Tracheal epithelial cell (primary cell): ENCODE results near the gene TOR1B. TPM values are rescaled to one million over a fixed set of nuclear protein-coding genes. Genes with fewer than 3 reads are reported as not detected.

Source experiments
- total RNA-seq: library from RNA; depleted of rRNA; stranded (reverse); fragments of >200 nt; gene quantifications from 2 replicates; pipeline ENCODE4 v1.2.1, GENCODE V29; 2014

The TOR1B gene
- 19.4 and 19.8 TPM in 2 replicates for total RNA-seq

DNA sequence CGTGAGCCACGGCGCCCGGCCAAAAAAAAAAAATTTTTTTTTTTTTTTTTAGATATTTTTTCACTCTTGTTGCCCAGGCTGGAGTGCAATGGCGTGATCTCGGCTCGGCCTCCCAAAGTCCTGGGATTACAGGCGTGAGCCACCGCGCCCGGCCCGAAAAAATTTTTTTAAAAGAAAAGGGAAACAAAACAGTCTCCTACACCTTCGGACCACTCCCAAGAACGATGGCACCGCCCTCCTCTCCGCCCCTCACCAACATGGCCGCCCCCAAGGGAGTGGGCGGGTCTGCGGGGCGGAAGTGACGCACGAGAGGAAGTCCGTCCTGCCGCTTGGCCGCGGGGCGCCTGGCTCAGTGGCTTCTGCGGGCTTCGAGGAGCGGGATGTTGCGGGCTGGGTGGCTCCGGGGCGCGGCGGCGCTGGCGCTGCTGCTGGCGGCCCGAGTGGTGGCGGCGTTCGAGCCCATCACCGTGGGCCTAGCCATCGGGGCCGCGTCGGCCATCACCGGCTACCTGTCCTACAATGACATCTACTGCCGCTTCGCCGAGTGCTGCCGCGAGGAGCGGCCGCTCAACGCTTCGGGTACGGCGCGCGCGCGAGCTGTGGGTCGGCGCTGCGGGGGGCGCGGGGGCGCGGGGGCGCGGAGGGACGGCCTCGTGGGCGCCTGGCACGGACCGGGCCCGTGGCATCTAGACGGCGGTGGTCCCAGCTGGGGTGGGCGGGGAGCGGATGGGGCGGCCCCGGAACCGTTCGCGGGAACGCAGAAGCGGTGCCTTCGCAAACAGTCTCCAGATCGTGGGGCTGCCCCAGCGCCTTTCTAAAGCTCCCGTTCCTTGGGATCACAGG, at the start of gene TOR1B:
TOR1B (plus strand) TSS at position 352 of the 843 bp plus-strand sequence; CDS start at position 381, 29 bp downstream.

GRCh38 chr9:129823935-129824601, 21.1 kb downstream of the TOR1B start, which contains the start of gene TOR1A:
TSS of gene TOR1A (minus strand) at chr9:129824136. CDS start at chr9:129824085, 51 bp downstream.

GRCh38 chr9:129835128-129835859, 32.3 kb downstream of the TOR1B start, which contains the start of the genes C9orf78 and USP20:
TSS of gene C9orf78 (minus strand) at chr9:129835275. CDS start at chr9:129835221, 54 bp downstream.
TSS of gene USP20 (plus strand) at chr9:129835458. CDS start at chr9:129852556, 17,098 bp downstream.

Other genes with a start within 250 kb of the TOR1B start
- gene C9orf50, start 182.1 kb upstream of the TOR1B start, total RNA-seq = not detected in 2 replicates
- 26.6 and 32.3 TPM in 2 replicates for gene NTMT1, start 177.0 kb upstream of the TOR1B start, total RNA-seq
- gene ASB6, start 161.0 kb upstream of the TOR1B start, total RNA-seq = 13.0 and 18.1 TPM in 2 replicates
- gene PRRX2, start 137.5 kb upstream of the TOR1B start, total RNA-seq = 0.24 TPM in 1 of 2 replicates, not detected in the other
- 20.5 and 25.8 TPM in 2 replicates for gene PTGES, start 50.1 kb upstream of the TOR1B start, total RNA-seq
- gene TOR1A, start 21.0 kb downstream of the TOR1B start, total RNA-seq = 23.9 and 36.4 TPM in 2 replicates
- 31.1 and 31.6 TPM in 2 replicates for gene C9orf78, start 32.1 kb downstream of the TOR1B start, total RNA-seq
- gene USP20, start 32.3 kb downstream of the TOR1B start, total RNA-seq = 6.0 and 6.6 TPM in 2 replicates
- 12.6 and 15.2 TPM in 2 replicates for gene FNBP1, start 240.0 kb downstream of the TOR1B start, total RNA-seq